Neural crest cell (in vitro differentiated cells): ENCODE results near the gene NR3C1. TPM values are rescaled to one million over a fixed set of nuclear protein-coding genes. Genes with fewer than 3 reads are reported as not detected.

ENCODE experiments used
- DNase-seq: peaks from one replicate; pipeline ENCODE4 v3.0.0; 2021; ENCODE audit warnings: low read depth, mixed read lengths, low spot score
- H3K27ac Mint-ChIP-seq: one replicate; pipeline ENCODE4 v1.8.0; 2021; ENCODE audit warnings: mild to moderate bottlenecking, mixed read lengths; ENCODE audit not compliant: unreplicated experiment
- H3K27me3 Mint-ChIP-seq: 2 replicates; pipeline ENCODE4 v1.8.0; 2021; ENCODE audit warnings: low read depth, mild to moderate bottlenecking, mixed read lengths
- H3K36me3 Mint-ChIP-seq: 2 replicates; pipeline ENCODE4 v1.8.0; 2021; ENCODE audit warnings: low read depth, mild to moderate bottlenecking, mixed read lengths
- H3K4me1 Mint-ChIP-seq: 2 replicates; pipeline ENCODE4 v1.8.0; 2021; ENCODE audit warnings: mixed read lengths
- H3K4me3 Mint-ChIP-seq: one replicate; pipeline ENCODE4 v1.8.0; 2021; ENCODE audit warnings: mild to moderate bottlenecking, mixed read lengths
- H3K9me3 Mint-ChIP-seq: 2 replicates; pipeline ENCODE4 v1.8.0; 2021; ENCODE audit warnings: mixed read lengths
- CTCF ChIP-seq: fragments of 200-600 bp; sonication (generic); conservative IDR thresholded peaks from 2 replicates; pipeline ENCODE4 v1.5.0; 2021; ENCODE audit warnings: antibody characterized with exemption, mild to moderate bottlenecking
- total RNA-seq: library from RNA; stranded (reverse); gene quantifications from 2 replicates; pipeline ENCODE4 v1.2.1, GENCODE V29; 2021

Gene NR3C1
- total RNA-seq, 1 donor from 2014 or later, result 1.8 TPM

GRCh38 chr5:143281226-143281625 lies 122.3 kb downstream of the NR3C1 start:
- H3K27ac Mint-ChIP-seq, result no peak overlapping the region
- H3K36me3 Mint-ChIP-seq, result peaks cover 4% of the 10 kb centered on the region
- H3K4me3 Mint-ChIP-seq, result no peak overlapping the region
- H3K9me3 Mint-ChIP-seq, result peaks cover 5% of the 10 kb centered on the region
- no peak for TF ChIP-seq CTCF
- no peaks in the 10 kb centered on the region for H3K4me1 Mint-ChIP-seq
- H3K27me3 Mint-ChIP-seq, result no peaks in the 10 kb centered on the region
- no peak for DNase-seq

- H3K4me3 Mint-ChIP-seq, result no peak overlapping the region
- peaks cover 4% of the 10 kb centered on the region for H3K36me3 Mint-ChIP-seq
- no peak overlapping the region for H3K27ac Mint-ChIP-seq
These were observed 123.8 kb downstream of the NR3C1 start for GRCh38 chr5:143279698-143280097.

GRCh38 chr5:143277536-143277935 lies 126.0 kb downstream of the NR3C1 start:
- Mint-ChIP-seq H3K36me3 (no peaks in the 10 kb centered on the region), H3K27me3 (no peaks in the 10 kb centered on the region), H3K9me3 (no peaks in the 10 kb centered on the region), H3K27ac (no peak overlapping the region), H3K4me1 (no peaks in the 10 kb centered on the region), H3K4me3 (no peak overlapping the region)
- DNase-seq, result no peak
- TF ChIP-seq CTCF, result no peak

More at GRCh38 chr5:143279698-143280097, 123.8 kb downstream of the NR3C1 start:
- no peak for TF ChIP-seq CTCF
- no peaks in the 10 kb centered on the region for H3K4me1 Mint-ChIP-seq
- no peak for DNase-seq
- H3K27me3 Mint-ChIP-seq, result no peaks in the 10 kb centered on the region
- peaks cover 5% of the 10 kb centered on the region for H3K9me3 Mint-ChIP-seq

GRCh38 chr5:143275512-143276363 lies 127.7 kb downstream of the NR3C1 start:
- Mint-ChIP-seq H3K27ac (no peak overlapping the region), H3K4me1 (no peaks in the 10 kb centered on the region), H3K4me3 (no peak overlapping the region), H3K27me3 (no peaks in the 10 kb centered on the region), H3K9me3 (no peaks in the 10 kb centered on the region), H3K36me3 (no peaks in the 10 kb centered on the region)
- TF ChIP-seq CTCF, result no peak
- DNase-seq, result no peak

GRCh38 chr5:143274952-143275351 lies 128.5 kb downstream of the NR3C1 start:
- Mint-ChIP-seq H3K9me3 (no peaks in the 10 kb centered on the region), H3K27me3 (no peaks in the 10 kb centered on the region), H3K4me1 (no peaks in the 10 kb centered on the region), H3K36me3 (no peaks in the 10 kb centered on the region), H3K27ac (no peak overlapping the region), H3K4me3 (no peak overlapping the region)
- no peak for TF ChIP-seq CTCF
- no peak for DNase-seq
